ENCODE measurements around the gene LPIN3.

Gene LPIN3

GRCh38 chr20:41334443-41335421 lies 5.9 kb upstream of the LPIN3 start:
- Histone ChIP-seq H3K4me1 (ENCODE audit: insufficient read depth, low read length) (peaks cover 1% of the 10 kb centered on the region; the same call in 1 of the 2 replicates), H4K20me1 (ENCODE audit: insufficient read depth, low read length) (no peaks in the 10 kb centered on the region), H3K9me3 (ENCODE audit: insufficient read depth, low read length, severe bottlenecking) (no peaks in the 10 kb centered on the region), H3K4me2 (ENCODE audit: insufficient read depth, low read length) (no peak overlapping the region), H2AFZ (ENCODE audit: low read depth, low read length) (no peak overlapping the region), H3K36me3 (ENCODE audit: insufficient read depth, low read length) (no peaks in the 10 kb centered on the region), H3K4me3 (ENCODE audit: low read depth in 1 of 2, low read length in 2 of 2) (no peak overlapping the region), H3K27ac (ENCODE audit: low read length) (no peak overlapping the region), H3K27me3 (ENCODE audit: insufficient read depth, low read length, poor library complexity) (no peaks in the 10 kb centered on the region), H3K9ac (ENCODE audit: low read depth, low read length) (no peak overlapping the region), H3K79me2 (ENCODE audit: insufficient read depth, low read length) (no peaks in the 10 kb centered on the region)
- DNase-seq: no peak
- ATAC-seq (ENCODE audit: insufficient read depth, low read depth): no peak
- TF ChIP-seq CTCF (IDR thresholded peaks at IDR 0.05; ENCODE audit: borderline replicate concordance, extremely low read depth, low read length, poor library complexity, severe bottlenecking) (no peak), EZH2 (IDR thresholded peaks at IDR 0.05; ENCODE audit: borderline replicate concordance, low read depth, low read length, severe bottlenecking) (no peak)

- no peak overlapping the region for H3K4me3 ChIP-seq (ENCODE audit: low read depth in 1 of 2, low read length in 2 of 2)
- no peak overlapping the region for H3K27ac ChIP-seq (ENCODE audit: low read length)
- H4K20me1 ChIP-seq (ENCODE audit: insufficient read depth, low read length): no peaks in the 10 kb centered on the region
- no peaks in the 10 kb centered on the region for H3K9me3 ChIP-seq (ENCODE audit: insufficient read depth, low read length, severe bottlenecking)
- no peak overlapping the region for H2AFZ ChIP-seq (ENCODE audit: low read depth, low read length)
- peaks cover 9% of the 10 kb centered on the region for H3K4me1 ChIP-seq (ENCODE audit: insufficient read depth, low read length)
- DNase-seq (no peak), ATAC-seq (ENCODE audit: insufficient read depth, low read depth) (no peak)
- no peaks in the 10 kb centered on the region for H3K36me3 ChIP-seq (ENCODE audit: insufficient read depth, low read length)
- H3K4me2 ChIP-seq (ENCODE audit: insufficient read depth, low read length): no peak overlapping the region
- TF ChIP-seq EZH2 (IDR thresholded peaks at IDR 0.05; ENCODE audit: borderline replicate concordance, low read depth, low read length, severe bottlenecking) (no peak), CTCF (IDR thresholded peaks at IDR 0.05; ENCODE audit: borderline replicate concordance, extremely low read depth, low read length, poor library complexity, severe bottlenecking) (no peak)
- H3K79me2 ChIP-seq (ENCODE audit: insufficient read depth, low read length): no peaks in the 10 kb centered on the region
- H3K27me3 ChIP-seq (ENCODE audit: insufficient read depth, low read length, poor library complexity): no peaks in the 10 kb centered on the region
- H3K9ac ChIP-seq (ENCODE audit: low read depth, low read length): no peak overlapping the region
Observed at GRCh38 chr20:41335591-41335990, 5.0 kb upstream of the LPIN3 start.

- Histone ChIP-seq H2AFZ (ENCODE audit: low read depth, low read length) (no peak overlapping the region), H3K4me2 (ENCODE audit: insufficient read depth, low read length) (no peak overlapping the region), H3K27ac (ENCODE audit: low read length) (no peak overlapping the region), H3K4me1 (ENCODE audit: insufficient read depth, low read length) (peaks cover 9% of the 10 kb centered on the region), H3K9ac (ENCODE audit: low read depth, low read length) (no peak overlapping the region), H3K36me3 (ENCODE audit: insufficient read depth, low read length) (no peaks in the 10 kb centered on the region), H4K20me1 (ENCODE audit: insufficient read depth, low read length) (no peaks in the 10 kb centered on the region), H3K27me3 (ENCODE audit: insufficient read depth, low read length, poor library complexity) (no peaks in the 10 kb centered on the region), H3K79me2 (ENCODE audit: insufficient read depth, low read length) (no peaks in the 10 kb centered on the region), H3K9me3 (ENCODE audit: insufficient read depth, low read length, severe bottlenecking) (no peaks in the 10 kb centered on the region), H3K4me3 (ENCODE audit: low read depth in 1 of 2, low read length in 2 of 2) (no peak overlapping the region)
- no peak for TF ChIP-seq EZH2 (IDR thresholded peaks at IDR 0.05; ENCODE audit: borderline replicate concordance, low read depth, low read length, severe bottlenecking)
- ATAC-seq (ENCODE audit: insufficient read depth, low read depth): no peak
- no peak for DNase-seq
Observed at GRCh38 chr20:41336711-41337492, 3.7 kb upstream of the LPIN3 start.

- no peaks in the 10 kb centered on the region for H3K9me3 ChIP-seq (ENCODE audit: insufficient read depth, low read length, severe bottlenecking)
- H4K20me1 ChIP-seq (ENCODE audit: insufficient read depth, low read length): no peaks in the 10 kb centered on the region
- H3K27ac ChIP-seq (ENCODE audit: low read length): no peak overlapping the region
- H2AFZ ChIP-seq (ENCODE audit: low read depth, low read length): no peak overlapping the region
- no peaks in the 10 kb centered on the region for H3K36me3 ChIP-seq (ENCODE audit: insufficient read depth, low read length)
- peak; percentile 89 for ATAC-seq (ENCODE audit: insufficient read depth, low read depth)
- H3K27me3 ChIP-seq (ENCODE audit: insufficient read depth, low read length, poor library complexity): no peaks in the 10 kb centered on the region
- peak overlapping the region; percentile 15; the same call in 1 of the 2 replicates for H3K4me2 ChIP-seq (ENCODE audit: insufficient read depth, low read length)
- peaks cover 9% of the 10 kb centered on the region for H3K4me1 ChIP-seq (ENCODE audit: insufficient read depth, low read length)
- no peak overlapping the region for H3K9ac ChIP-seq (ENCODE audit: low read depth, low read length)
- H3K79me2 ChIP-seq (ENCODE audit: insufficient read depth, low read length): no peaks in the 10 kb centered on the region
- TF ChIP-seq CTCF (IDR thresholded peaks at IDR 0.05; ENCODE audit: borderline replicate concordance, extremely low read depth, low read length, poor library complexity, severe bottlenecking) (peak; percentile 99), EZH2 (IDR thresholded peaks at IDR 0.05; ENCODE audit: borderline replicate concordance, low read depth, low read length, severe bottlenecking) (no peak)
- H3K4me3 ChIP-seq (ENCODE audit: low read depth in 1 of 2, low read length in 2 of 2): no peak overlapping the region
- DNase-seq: peak; percentile 75
Observed at GRCh38 chr20:41339957-41340326, 679 bp upstream of the LPIN3 start.

Measured in DND-41 (cell line).